ENCODE data around the gene WHAMM.
A peak's percentile ranks its signal among the peaks of the same experiment; 100 is the strongest.
"Not testable (repeated sequence)": the region's sequence is repeated elsewhere in the genome, so short reads cannot be mapped to it uniquely, and the experiment has no call there.

Gene WHAMM, protein sequence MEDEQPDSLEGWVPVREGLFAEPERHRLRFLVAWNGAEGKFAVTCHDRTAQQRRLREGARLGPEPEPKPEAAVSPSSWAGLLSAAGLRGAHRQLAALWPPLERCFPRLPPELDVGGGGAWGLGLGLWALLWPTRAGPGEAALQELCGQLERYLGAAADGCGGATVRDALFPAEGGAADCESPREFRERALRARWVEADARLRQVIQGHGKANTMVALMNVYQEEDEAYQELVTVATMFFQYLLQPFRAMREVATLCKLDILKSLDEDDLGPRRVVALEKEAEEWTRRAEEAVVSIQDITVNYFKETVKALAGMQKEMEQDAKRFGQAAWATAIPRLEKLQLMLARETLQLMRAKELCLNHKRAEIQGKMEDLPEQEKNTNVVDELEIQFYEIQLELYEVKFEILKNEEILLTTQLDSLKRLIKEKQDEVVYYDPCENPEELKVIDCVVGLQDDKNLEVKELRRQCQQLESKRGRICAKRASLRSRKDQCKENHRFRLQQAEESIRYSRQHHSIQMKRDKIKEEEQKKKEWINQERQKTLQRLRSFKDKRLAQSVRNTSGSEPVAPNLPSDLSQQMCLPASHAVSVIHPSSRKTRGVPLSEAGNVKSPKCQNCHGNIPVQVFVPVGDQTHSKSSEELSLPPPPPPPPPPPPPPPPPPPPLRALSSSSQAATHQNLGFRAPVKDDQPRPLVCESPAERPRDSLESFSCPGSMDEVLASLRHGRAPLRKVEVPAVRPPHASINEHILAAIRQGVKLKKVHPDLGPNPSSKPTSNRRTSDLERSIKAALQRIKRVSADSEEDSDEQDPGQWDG

DNA sequence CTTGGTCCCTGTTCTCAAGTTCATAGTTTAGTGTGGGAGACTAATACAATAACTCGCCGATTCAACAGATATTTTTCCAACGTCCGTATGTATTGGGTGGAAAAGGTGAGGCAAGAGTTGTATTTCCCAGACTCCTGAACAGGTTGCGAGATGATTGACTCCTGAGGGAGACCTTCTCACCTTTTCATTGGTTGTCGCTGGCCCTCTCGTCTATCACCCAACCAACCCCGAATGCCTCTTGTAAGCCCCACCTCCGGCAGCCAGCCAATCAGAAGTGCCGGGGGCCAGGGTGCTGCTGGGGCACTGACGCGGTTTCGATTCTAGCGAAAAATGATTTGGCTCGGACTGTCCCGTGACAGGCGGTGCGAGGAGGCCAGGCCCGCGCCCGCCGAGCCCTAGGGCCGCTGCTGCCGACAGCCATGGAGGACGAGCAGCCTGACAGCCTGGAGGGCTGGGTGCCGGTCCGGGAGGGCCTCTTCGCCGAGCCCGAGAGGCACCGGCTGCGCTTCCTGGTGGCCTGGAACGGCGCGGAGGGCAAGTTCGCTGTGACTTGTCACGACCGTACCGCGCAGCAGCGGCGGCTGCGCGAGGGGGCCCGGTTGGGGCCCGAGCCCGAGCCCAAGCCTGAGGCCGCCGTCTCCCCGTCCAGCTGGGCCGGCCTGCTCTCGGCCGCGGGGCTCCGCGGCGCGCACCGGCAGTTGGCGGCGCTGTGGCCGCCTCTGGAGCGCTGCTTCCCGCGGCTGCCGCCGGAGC is at the start of gene WHAMM:
WHAMM (plus strand) TSS at position 321 of the 753 bp plus-strand sequence; CDS start at position 420, 99 bp downstream.
- Mint-ChIP-seq H3K36me3 (peaks cover 12% of the 10 kb centered on the region), H3K27ac (peak within 1 kb of the TSS; percentile 98), H3K27me3 (no peaks in the 10 kb centered on the region), H3K9me3 (ENCODE audit: low read depth) (no peaks in the 10 kb centered on the region), H3K4me3 (peak within 1 kb of the TSS; percentile 96), H3K4me1 (ENCODE audit: low read depth) (peaks cover 44% of the 10 kb centered on the region)

DNA sequence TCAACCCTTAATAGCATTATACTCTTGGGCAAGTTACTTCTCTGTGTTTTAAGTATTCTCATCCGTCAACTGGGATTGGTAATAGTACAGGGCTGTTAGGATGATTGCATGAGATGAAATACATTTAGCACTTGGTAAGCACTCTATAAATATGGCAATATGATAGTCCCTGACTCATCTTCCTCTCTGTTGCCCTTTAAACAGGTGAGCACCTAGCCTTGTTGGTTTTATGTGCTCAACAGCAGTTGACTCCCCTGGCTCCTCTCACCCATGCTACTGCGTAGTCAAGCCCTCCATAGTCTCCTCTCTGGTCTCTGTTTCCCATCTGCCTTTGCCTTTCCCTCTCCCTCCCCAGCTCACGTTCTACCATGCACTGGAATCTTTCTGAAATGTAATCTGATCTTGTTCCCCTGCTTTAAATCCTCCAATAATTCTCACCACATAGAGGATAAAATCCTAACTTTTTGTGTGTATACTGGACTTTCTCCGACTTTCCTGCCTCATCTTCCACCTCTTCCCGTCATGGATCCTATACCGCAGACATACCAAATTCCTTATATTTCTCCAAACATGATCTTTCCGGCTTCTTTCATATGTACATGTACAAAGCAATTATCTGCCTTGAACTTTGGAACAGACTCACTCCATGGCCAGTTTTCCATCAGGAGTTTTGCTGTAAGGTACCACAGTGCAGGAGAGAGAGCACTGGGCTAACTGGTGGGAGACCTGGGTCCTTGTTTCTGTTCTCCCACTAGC is 45.9 kb upstream of the WHAMM start:
- Mint-ChIP-seq H3K27ac (no peak overlapping the region), H3K4me3 (no peak overlapping the region), H3K4me1 (ENCODE audit: low read depth) (peaks cover 9% of the 10 kb centered on the region), H3K9me3 (ENCODE audit: low read depth) (no peaks in the 10 kb centered on the region), H3K36me3 (peaks cover 11% of the 10 kb centered on the region), H3K27me3 (no peaks in the 10 kb centered on the region)

DNA sequence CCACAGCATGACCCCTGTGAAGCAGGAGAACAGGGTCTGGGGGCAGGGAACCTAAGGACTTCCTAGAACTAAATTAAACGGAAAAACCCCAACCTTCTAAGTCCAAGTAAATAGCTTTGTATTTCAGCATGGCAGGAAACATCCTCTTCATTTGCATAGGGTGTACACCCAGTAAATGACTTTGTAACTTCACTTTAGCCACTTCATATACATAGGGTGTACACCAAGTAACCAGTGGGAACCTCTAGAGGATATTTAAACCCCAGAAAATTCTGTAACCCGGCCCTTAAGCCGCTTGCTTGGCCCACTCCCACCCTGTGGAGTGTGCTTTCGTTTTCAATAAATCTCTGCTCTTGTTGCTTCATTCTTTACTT is 45.3 kb upstream of the WHAMM start:
- peaks cover 11% of the 10 kb centered on the region for H3K36me3 Mint-ChIP-seq

DNA sequence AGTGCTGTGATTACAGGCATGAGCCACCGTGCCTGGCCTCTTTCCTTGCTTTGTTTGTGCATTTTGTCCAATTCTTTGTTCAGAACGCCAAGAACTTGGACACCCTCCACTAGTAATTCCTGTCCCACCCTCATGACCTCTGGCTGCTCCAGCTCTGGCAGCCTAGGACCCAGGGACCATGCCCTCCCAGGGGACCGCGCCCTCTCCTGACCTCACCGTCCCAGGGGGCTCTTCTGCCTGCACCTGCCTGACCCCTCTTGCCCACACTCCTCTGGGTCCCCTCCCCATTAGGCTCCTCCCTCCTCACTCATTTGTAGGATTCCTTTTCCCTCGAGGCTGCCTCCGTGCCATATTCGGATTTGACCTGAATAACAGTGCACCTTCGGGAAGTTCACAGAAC is 44.7 kb upstream of the WHAMM start:
- H3K4me3 Mint-ChIP-seq = no peak overlapping the region
- H3K4me1 Mint-ChIP-seq (ENCODE audit: low read depth) = peaks cover 6% of the 10 kb centered on the region
- H3K27ac Mint-ChIP-seq = peak overlapping the region; percentile 66
- H3K9me3 Mint-ChIP-seq (ENCODE audit: low read depth) = no peaks in the 10 kb centered on the region
- no peaks in the 10 kb centered on the region for H3K27me3 Mint-ChIP-seq
- H3K36me3 Mint-ChIP-seq = peaks cover 11% of the 10 kb centered on the region

More for the DNA sequence above, 45.3 kb upstream of the WHAMM start:
- Mint-ChIP-seq H3K9me3 (ENCODE audit: low read depth) (no peaks in the 10 kb centered on the region), H3K27me3 (no peaks in the 10 kb centered on the region), H3K4me3 (no peak overlapping the region), H3K4me1 (ENCODE audit: low read depth) (peaks cover 7% of the 10 kb centered on the region), H3K27ac (no peak overlapping the region)

DNA sequence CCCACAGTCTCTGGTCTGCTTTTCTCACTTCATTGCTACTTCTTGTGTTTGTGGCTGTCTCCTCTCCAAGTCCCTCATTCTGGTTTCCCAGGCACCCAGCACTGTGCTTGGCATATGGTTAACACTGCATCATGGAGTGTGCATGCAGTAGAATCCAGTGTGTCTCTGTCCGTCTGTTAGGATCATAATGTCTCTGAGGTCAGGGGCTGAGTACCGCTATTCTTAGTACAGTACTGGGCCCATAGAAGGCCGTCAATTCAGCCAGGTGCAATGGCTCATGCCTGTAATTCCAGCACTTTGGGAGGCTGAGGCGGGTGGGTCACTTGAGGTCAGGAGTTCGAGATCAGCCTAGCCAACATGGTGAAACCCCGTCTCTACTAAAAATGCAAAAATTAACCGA is 43.2 kb upstream of the WHAMM start:
- not testable (repeated sequence) for H3K9me3 Mint-ChIP-seq (ENCODE audit: low read depth); H3K27ac Mint-ChIP-seq; H3K4me1 Mint-ChIP-seq (ENCODE audit: low read depth); H3K27me3 Mint-ChIP-seq; H3K4me3 Mint-ChIP-seq
- H3K36me3 Mint-ChIP-seq = peaks cover 11% of the 10 kb centered on the region

DNA sequence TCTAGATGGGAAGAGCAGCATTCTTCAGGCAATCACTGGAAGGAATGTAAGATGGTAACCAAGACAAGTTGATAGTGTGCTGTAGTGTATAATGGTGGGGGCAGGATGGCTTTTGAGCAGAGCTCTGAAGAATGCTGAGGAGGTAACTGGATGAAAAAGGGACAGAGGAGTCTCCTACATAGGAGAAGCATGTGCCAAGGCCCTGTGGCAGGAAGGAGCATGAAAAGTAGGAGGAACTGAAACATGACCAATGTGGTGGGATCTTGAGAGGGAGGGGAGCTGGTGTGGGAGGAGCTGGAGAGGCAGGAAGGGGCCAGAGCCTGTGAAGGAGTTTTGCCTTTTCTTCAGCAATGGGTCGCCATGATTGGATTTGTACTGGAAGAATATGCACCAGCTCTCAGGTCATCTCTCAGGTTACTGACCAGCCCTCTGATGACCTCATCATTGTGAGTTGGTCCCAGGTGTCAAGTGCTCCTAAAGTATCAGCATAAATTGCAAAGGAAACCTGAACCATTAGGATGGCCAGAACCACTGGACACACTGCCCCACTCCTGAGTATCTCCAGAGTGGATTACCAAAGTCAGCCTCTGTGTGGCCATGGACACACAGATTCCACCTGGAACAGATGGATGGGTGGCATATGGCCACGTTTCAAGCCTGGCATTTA is 42.1 kb upstream of the WHAMM start:
- no peak overlapping the region for H3K27ac Mint-ChIP-seq
- H3K4me1 Mint-ChIP-seq (ENCODE audit: low read depth) = peaks cover 6% of the 10 kb centered on the region
- H3K27me3 Mint-ChIP-seq = no peaks in the 10 kb centered on the region
- H3K36me3 Mint-ChIP-seq = peaks cover 9% of the 10 kb centered on the region
- no peak overlapping the region for H3K4me3 Mint-ChIP-seq
- H3K9me3 Mint-ChIP-seq (ENCODE audit: low read depth) = no peaks in the 10 kb centered on the region

DNA sequence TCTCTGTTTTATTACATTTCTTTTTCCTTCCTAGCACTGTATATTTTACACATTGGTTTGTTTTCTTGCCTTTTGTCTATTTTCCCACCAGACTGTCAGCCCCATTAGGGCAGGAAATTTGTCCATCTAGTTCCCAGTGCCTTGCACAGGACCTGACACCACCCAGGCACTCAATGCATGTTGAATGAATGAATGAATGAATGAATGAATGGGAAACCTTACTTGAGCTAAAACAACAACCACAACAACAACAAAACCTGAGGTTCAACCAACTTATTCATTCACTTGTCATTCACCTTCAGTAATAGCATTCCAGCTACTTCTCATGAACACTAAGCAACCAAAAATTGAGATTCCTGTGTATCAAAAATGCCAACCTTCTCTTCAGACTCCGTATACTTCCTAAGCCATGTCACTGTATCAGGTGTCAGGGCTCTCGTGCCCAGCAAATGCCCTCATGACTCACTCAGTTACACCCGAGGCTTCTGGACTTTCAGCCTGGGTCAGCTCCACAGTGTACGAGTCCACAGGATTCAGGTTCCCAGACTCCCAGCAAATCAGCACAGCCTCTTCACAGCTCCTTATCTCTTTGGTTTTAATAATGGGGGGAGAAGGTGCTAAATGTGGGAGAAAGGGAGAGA is 40.9 kb upstream of the WHAMM start:
- peaks cover 9% of the 10 kb centered on the region for H3K36me3 Mint-ChIP-seq
- H3K4me1 Mint-ChIP-seq (ENCODE audit: low read depth) = peaks cover 3% of the 10 kb centered on the region
- no peaks in the 10 kb centered on the region for H3K9me3 Mint-ChIP-seq (ENCODE audit: low read depth)
- no peaks in the 10 kb centered on the region for H3K27me3 Mint-ChIP-seq
- no peak overlapping the region for H3K4me3 Mint-ChIP-seq
- no peak overlapping the region for H3K27ac Mint-ChIP-seq

DNA sequence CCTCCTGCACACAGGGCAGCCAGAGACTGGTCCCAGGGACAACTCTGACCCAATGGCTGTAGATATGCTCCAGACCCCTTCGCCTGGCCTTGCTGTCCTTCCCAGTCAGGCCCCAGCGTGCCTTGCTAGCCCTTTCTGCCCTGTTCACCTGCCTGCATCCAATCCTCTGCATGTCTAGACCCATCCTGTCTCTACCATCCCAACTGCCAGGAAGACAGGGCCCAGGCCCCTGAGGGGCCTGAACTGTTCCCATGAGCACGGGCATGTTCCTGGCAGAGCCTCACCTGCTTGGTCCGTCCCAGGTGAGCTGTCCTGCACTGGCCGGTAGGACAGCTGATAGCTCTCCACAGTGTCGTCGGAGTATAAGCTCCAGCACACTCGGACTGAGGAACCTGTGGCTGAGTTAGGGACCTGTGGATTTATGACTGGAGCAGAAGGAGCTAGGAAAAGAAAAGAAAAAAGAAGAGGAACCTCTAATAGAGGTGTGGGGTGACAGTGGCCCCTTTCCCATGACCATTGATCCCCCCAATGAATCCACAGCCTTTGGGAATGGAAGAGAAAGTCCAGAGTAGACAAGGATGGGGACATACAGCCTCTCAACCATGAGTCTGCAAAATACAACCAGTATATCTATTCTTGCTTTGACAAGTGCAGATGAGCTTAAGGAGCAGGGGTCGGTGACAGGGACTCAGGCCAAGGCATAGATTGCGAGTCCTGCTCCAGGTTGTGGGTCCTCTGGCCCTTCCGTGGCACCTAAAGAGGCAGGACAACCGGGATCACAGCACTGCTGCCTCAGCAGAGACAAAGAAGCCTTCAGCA is 37.4 kb upstream of the WHAMM start:
- Mint-ChIP-seq H3K27ac (no peak overlapping the region), H3K4me3 (no peak overlapping the region), H3K9me3 (ENCODE audit: low read depth) (no peaks in the 10 kb centered on the region), H3K36me3 (peaks cover 7% of the 10 kb centered on the region), H3K27me3 (no peaks in the 10 kb centered on the region), H3K4me1 (ENCODE audit: low read depth) (no peaks in the 10 kb centered on the region)

DNA sequence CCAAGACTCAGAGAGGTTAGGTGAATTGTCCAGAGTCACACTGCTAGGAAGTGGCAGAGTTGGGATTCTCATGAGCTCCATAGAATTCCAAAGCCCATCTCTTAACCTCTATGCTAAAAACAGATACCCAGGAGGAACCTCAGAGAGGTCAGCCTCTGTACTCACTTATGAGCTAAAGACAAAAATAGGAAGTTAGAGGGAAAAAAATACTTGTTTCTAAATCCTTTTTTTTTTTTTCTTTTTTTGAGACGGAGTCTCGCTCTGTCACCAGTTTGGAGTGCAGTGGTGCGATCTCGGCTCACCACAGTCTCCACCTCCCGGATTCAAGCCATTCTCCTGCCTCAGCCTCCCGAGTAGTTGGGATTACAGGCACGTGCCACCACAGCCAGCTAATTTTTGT is 34.9 kb upstream of the WHAMM start:
- H3K27me3 Mint-ChIP-seq = no peaks in the 10 kb centered on the region
- no peaks in the 10 kb centered on the region for H3K4me1 Mint-ChIP-seq (ENCODE audit: low read depth)
- no peaks in the 10 kb centered on the region for H3K9me3 Mint-ChIP-seq (ENCODE audit: low read depth)
- H3K36me3 Mint-ChIP-seq = no peaks in the 10 kb centered on the region
- H3K27ac Mint-ChIP-seq = no peak overlapping the region
- H3K4me3 Mint-ChIP-seq = no peak overlapping the region

DNA sequence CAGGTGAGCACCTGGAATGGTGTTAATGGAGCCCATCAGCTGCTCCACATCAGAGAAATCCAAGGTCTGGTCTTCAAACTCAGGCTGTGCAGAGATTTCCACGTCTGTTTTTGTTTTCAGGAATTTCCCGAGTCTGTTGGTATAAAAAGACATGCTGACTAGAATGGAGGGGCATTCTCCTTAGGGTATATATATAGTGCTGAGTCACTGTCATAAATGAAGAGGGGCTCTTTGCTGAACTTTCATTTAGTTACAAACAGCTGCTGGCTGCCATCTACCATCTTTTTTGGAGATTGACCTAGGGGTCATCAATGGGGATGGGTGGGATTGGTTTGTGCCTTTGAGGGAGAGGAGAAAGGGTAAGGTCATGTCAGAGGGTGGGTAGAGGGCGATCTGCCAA is 30.7 kb upstream of the WHAMM start:
- Mint-ChIP-seq H3K4me1 (ENCODE audit: low read depth) (no peaks in the 10 kb centered on the region), H3K36me3 (no peaks in the 10 kb centered on the region), H3K27ac (no peak overlapping the region), H3K9me3 (ENCODE audit: low read depth) (no peaks in the 10 kb centered on the region), H3K4me3 (no peak overlapping the region), H3K27me3 (peaks cover 3% of the 10 kb centered on the region)

DNA sequence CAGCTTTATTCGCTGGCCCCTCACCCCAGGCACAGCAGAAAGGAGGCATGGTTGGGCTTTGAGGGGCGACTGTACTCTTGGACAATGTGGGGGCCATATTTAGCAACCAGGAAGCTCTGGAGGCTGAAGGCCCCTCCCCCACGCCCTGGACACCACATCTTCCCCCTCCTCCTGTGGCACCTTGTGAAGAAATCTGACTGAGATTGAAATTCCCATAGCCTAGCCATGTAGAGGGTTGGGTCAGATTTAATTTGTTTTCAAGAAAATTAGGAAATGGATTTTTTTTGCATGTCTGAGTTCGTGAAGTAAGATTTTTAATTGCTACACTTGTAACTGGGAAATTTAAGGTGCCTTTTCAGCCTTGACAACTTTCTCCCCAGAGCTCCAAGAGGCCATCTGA is 28.1 kb upstream of the WHAMM start:
- Mint-ChIP-seq H3K4me3 (no peak overlapping the region), H3K9me3 (ENCODE audit: low read depth) (no peaks in the 10 kb centered on the region), H3K27ac (no peak overlapping the region), H3K36me3 (no peaks in the 10 kb centered on the region), H3K4me1 (ENCODE audit: low read depth) (no peaks in the 10 kb centered on the region), H3K27me3 (peaks cover 4% of the 10 kb centered on the region)

DNA sequence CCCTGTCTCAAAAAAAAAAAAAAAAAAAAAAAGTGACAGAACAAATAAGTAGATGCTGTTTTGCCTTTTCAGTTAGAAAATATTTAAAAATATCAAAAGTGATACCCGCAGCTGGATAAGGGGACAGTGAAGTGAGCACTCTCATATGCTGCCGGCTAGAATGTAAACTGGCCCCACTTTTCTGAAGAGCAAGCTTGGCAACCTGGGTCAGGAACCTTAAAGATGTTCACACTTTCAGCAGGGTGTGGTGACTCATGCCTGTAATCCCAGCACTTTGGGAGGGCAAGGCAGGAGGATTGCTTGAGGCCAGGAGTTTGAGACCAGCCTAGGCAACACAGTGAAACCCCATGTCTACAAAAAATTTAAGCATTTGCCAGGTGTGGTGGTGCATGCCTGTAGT is 20.9 kb upstream of the WHAMM start:
- no peaks in the 10 kb centered on the region for H3K36me3 Mint-ChIP-seq
- H3K27ac Mint-ChIP-seq = no peak overlapping the region
- H3K27me3 Mint-ChIP-seq = peaks cover 1% of the 10 kb centered on the region
- no peak overlapping the region for H3K4me3 Mint-ChIP-seq
- peaks cover 3% of the 10 kb centered on the region for H3K9me3 Mint-ChIP-seq (ENCODE audit: low read depth)
- H3K4me1 Mint-ChIP-seq (ENCODE audit: low read depth) = no peaks in the 10 kb centered on the region

DNA sequence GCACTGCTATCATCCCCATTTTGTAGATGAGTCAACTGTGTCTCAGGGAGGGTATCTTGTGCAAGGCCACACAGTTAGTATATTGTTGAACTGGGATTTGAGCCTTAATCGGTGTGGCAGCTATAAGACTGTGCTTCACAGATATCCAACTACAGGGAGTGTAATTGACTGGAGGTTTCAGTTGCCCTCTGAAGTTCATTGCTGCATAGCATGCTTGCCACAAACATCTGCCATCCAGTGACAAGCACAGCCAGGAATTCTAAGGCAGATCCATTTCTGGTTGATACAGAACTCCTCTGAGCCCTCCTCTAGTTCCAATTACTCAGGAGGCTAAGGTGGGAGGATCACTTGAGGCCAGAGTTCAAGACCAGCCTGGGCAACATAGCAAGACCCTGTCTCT is 19.9 kb upstream of the WHAMM start:
- Mint-ChIP-seq H3K27ac (no peak overlapping the region), H3K4me1 (ENCODE audit: low read depth) (no peaks in the 10 kb centered on the region), H3K4me3 (no peak overlapping the region), H3K9me3 (ENCODE audit: low read depth) (peaks cover 11% of the 10 kb centered on the region), H3K36me3 (peaks cover 8% of the 10 kb centered on the region), H3K27me3 (no peaks in the 10 kb centered on the region)
